HUDEP-2 (cell line): ENCODE data around the gene ITSN2.
"Not testable (repeated sequence)": the region's sequence is repeated elsewhere in the genome, so short reads cannot be mapped to it uniquely, and the experiment has no call there.

Source experiments
- DNase-seq, 76 experiments: peaks; one replicate each; lab custom pipeline; 2025; ENCODE audit not compliant: unreplicated experiment in 76 of 76; lab: John Stamatoyannopoulos, UW

ITSN2 gene

DNA sequence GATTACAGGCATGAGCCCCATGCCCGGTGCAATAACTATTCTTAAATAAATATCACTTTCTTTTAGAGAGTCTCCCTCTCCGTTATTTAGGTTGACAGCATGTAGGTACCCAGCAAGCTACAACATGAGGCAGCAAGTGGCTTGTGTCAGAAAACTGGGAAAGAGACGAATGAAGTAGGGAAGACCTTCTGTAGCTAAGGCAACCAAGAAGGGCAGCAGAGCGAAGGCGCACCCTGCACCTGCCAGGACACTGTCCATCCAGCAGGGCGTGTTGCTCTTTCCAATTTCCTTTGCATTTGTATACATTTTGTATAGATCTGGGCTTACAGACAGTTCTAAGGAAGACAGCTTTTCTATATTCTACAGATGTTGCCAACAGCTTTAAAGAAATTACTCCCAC is 137.4 kb downstream of the ITSN2 start:
- no peak for DNase-seq

DNA sequence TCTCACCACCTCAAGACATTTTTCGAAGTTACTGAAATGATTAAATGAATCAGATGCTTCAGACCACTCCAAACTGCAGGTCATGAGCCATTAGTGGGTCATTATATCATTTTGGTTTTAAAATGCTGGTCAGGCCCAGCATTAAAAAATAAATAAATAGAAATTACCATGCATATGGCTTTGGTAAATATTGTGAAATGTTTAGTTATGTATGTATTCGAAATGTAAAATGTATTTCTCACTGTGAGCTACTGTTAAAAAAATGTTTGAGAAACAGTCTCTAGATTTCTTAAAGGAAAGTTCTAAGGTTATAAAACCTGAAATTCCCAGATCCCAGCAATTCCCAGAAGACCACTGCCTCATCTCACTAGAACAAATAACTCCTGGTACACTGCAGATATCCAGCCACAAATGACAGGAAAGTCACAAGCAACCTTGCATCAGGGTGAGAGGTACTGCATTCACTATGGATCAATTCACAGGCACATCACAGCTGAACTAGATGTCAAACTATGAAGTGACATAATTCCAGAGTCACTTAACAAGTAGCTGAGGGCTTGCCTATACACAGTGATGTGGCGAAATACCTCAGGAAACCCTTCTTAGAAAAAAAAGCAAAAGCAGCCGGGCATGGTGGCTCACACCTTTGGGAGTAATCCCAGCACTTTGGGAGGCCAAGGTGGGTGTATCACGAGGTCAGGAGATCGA is 138.8 kb downstream of the ITSN2 start:
- DNase-seq: no peak

DNA sequence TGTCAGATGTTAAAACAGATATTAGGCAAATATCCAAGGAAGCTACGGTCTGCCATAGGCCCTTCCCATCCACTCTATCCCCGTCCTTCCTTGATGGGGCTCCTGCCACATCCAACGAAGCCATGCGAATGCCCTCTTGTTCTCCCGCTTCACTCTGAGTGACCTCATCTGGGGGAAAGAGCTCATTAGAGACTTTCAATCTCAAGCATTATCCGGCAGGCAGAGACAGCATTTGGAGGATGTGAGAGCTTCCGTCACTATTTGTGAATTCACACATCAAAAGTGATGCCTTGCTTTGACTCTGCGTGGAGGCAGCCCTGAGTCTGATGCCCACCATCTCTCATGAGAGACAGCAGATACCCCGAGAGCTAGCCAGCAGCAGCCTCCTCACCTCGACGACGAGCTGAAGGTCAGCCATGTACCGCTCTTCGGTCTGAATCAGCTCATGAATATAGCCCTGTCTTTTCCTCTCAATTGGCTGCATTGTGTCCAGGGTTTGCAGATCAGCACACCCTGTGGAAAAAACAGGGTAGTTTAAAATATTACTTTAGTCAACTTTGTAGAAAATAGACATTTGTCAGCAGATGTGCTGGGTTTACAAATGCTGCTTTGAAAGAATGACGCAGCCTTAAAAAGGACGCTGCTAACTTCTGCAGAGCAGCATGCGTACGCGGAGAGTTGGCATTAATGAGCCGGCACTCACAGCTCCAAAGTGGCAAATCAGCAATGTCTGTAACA is 139.6 kb downstream of the ITSN2 start:
- DNase-seq: no peak

DNA sequence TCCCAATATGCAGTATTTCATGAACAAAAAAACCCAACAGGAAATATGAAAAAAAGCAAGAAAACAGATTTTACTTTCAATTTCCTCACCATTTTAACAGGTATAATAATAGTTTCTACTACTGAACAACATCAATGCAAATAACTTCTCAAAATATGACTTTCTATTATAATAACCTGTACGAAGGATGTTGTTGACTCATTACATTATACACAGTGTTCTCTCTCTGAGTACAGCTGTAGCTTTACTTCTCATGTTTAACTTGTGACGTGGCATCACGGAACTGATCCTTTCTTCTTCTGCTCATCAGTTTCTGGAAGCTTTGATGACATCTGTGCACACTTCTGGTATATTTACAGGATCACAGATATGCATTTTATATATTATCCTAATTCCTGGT is 145.5 kb downstream of the ITSN2 start:
- no peak for DNase-seq

DNA sequence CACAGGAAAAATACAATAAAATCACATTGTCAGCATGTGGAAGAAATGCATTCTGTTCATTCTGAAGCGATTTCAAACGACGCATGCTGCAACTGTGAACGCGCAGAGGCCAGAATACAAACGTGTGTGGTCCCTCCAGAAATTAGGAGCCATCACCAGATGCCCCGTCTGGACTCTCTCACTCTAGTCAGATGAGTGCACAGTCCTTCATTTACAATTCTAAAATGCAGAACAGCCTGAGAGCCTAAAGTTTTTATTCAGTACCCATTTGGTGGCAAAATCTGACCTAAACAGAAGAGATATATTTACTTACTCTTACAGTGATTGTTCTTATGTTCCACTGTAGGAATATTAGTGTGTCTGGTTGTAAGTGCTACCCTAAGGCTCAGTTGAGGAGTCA is 148.9 kb downstream of the ITSN2 start:
- no peak for DNase-seq

DNA sequence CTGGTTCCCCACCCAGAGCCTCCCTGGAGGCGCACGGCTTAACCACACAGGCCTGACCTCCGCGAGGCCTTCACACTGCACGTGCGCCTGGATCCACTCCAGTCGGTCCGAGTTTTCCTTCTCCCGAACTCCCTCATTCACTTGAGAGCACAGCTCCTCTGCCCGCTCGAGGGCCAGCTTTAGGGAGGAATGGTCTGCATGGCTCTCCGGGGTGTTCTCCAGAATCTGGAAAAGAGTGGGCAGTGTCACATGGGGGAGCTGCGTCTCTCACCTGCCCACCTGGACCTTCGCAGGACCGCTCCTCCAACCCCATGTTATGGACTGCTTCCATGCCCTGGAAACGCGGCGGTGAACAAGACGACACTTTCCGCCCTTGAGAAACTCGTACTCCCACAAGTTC is 149.6 kb downstream of the ITSN2 start:
- DNase-seq: no peak

DNA sequence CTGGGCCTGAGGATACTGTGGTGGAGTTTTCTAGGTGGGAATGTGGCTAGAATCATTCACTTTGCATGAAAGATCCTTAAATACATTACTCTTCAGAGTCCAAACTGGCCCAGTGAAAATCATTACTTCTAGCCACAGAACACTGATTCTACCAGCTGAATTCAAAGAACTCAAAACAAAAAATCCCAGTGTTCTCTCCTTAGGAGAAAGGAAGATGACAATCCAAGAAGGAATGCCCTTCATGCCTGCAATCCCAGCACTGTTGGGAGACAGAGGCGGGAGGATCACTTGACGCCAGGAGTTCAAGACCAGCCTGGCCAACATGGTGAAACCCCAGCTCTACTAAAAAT is 150.3 kb downstream of the ITSN2 start:
- DNase-seq: no peak

DNA sequence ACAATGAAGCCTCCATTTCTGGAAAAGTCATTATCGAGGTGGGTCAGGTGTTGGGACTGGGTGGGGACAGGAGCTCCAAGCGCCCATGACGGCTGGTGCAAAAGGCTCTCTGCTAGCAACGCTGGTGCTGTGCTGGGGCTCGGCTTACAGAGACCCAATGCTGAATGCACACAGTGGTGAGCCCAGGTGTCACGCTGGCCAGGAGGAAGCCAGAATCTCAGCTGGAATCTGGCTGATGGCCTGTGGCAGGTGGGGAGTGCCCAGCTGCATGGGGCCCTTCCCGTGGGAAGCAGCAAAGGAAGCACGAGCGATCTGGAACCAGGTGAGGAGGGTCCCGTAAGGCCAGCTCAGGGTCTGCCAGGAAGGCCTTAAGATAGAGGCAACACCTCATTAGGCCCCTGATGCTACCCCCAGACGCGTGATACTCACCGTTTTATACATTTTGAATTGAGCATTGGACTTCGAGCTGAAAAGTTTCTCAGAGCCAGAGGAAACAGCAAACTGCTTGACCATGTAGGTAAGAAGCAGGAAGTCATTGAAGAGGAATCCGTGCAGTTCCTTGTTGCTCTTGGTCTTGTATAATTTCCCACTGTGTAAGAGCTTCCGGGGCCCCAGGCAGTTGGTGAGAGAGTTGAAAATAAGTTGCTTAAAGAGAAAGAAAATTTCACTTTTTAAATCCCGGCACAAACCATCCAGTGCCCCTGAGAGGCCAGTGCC is 150.8 kb downstream of the ITSN2 start:
- DNase-seq: no peak

DNA sequence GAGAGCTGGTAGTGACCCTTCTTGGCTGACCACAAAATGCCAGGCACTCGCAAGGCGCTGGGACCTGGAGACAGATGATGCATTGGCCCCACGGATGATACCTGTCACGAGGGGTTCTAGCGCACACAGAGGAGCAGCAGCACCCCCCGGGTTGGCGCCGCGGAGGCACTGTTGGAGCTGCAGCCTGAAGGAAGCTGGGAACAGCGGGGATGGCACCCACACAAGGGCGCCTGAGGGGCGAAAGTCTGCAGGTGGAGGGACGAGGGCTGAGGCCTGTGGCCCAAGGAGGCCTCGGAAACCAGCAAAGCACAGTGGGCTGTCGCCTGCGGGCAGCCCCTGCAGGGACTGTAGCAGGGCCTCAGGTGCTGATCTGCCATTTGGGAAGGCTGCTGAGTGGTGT is 151.8 kb downstream of the ITSN2 start:
- DNase-seq: no peak

DNA sequence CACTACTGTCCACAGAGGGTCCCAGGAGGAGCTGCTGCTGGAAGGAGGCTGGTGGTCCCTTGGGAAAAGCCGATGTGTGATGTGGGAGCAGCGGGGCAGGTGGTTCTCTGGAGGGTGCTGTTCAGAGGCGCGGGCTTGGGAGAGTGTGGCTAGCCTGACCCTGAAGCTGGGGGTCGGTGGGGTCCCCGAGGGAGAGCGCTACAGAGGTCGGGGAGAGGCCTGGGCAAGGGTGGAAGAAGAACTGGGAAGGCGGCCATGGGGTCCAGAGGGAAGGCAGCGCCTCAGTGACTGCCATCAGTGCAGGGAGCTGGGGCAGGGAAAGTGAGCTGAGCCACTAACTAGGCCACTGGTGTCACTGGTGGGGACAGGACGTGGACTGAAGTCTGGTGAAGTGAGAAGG is 153.0 kb downstream of the ITSN2 start:
- no peak for DNase-seq

DNA sequence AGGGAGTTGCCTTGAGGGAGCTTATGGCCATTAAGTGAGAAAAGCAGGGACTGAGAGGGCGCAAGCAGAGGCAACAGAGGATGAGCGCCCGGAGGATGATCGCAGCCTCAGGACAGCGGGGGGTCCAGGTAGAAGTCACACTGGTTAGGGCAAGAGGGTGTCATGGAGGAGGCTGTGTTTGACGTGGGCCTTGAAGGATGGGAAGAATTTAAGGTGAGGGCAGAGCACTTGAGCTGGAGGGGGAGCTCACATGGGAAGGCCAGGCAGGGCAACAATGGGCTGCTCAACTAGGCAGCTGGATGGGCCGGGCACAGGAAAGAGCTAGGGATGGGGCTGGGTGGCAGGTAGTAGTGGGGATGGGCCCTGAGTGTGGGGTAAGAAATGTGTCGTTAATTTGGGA is 153.6 kb downstream of the ITSN2 start:
- no peak for DNase-seq

DNA sequence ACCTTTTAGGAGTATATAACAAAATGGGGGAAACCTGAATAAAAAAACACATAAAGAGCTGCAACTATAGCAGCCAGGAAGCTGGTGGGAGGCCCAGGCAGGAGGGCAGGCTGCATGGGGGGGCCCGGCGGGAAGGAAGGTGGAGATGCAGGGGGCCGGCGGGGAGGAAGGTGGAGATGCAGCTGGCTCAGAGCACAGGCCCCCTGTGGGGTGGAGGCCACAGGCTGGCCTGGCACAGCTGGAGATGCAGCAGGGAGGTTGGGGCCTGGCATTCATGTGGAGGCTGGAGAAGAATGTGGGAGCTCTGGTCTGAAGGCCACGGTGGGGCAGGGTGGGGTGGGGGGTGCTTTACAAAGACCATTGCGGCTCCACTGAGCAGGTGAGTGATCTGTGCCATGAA is 154.1 kb downstream of the ITSN2 start:
- no peak for DNase-seq

DNA sequence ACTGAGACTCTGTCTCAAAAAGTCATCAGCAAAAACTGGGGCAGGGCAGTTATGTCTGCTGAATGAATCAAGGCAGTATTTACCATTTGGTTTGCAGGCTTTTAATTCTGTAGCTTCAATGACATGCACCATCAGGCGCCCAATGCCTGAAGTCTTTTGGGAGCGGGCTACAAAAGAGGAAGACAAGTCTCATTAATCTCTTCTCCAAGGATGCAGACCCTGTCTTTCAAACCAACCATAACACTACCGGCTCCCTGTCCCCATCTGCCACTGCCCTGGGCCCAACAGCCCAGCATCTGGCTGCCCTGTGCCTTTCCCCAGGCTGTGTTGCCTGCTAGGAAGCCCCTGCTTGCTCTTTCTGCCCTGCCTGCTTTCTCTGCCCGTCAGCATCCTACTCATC is 155.2 kb downstream of the ITSN2 start:
- no peak for DNase-seq

DNA sequence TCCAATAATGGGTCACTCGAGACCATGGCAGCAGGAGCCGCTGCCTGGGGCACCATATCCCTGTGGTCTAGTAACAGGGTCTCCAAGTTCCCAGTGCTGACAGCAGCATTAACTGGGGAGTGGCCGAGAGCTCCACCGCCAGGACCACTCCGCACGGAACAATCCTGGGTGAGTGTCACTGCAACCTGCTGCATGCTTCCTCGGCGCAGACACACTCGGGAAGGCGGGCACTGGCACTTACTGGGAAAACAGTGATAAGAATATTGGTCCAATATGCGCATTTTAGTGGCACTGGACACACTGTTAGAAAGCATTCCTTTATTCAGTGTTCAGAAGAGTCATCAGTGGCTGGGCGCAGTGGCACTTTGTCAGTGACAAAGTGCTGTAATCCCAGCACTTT is 155.8 kb downstream of the ITSN2 start:
- no peak for DNase-seq

DNA sequence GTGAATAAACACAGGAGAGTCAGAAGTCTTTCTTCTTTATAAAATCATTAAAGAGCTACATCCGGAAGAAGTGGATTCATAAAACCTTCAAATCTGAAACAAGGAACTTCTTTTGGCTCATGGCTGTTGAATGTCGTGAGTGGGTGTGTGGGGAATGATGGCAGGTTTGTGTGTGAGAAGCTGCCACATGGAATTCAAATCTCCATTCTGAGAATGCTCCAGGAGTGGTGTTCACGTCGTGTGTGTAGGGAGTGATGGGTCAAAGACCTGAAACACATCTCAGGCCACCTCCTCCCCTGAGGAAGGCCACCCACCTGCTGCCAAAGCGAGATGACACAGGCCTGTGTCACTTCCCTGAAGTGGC is 156.6 kb downstream of the ITSN2 start:
- DNase-seq: no peak

DNA sequence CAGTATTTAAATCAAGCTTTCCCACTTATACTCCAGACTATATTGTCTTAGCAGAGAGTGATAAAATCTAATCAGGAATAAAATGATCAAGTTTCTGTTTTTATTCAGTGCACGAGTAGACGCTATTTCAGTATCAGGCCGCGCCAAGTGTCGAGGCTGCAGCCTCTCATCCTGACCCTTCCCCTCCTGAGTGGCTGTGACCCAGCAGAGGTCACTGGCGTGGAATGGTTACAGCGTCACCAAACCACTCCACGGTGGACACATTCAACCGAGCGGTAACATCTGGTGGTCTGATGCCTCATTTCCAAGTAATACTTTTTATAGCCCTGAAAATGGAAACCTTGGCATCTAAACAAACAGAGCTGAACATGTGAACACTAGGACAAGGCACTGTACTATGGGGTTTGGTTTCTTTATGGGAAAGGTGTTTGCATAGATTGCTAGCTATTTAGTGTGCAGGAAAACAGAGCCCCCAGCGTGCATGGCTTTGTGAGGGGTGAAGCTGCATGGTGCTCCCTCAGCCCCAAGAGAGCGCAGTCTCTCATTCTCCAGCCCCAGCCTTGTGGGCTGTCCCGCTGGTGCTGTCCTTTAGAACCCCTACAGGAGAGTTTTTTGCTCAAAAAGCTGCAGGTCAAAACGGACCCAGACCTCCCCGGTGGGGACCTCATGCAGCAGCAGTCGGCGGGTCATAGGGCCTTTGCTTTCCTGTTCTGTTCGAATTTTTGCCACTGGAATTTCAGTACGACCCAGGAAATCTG is 157.1 kb downstream of the ITSN2 start:
- DNase-seq: no peak

DNA sequence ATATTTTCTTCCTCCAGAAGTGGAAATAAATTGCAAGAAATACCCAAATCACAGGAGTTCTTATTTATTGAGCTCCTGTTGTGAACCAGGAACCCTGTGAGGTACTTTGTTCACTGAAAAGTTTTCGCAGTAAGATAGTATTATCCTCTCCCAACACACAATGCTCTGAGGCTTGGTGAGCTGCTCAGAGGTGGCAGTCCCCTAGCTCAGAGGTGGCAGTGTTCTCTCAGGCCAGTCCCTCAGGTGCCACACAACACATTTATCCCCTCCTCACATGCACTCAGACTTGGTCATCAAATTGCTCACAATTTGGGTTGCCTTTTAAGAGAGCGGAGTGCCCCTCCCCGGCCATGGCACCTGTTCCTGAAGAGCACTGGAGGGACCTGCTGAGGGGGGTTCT is 159.5 kb downstream of the ITSN2 start:
- DNase-seq: no peak

DNA sequence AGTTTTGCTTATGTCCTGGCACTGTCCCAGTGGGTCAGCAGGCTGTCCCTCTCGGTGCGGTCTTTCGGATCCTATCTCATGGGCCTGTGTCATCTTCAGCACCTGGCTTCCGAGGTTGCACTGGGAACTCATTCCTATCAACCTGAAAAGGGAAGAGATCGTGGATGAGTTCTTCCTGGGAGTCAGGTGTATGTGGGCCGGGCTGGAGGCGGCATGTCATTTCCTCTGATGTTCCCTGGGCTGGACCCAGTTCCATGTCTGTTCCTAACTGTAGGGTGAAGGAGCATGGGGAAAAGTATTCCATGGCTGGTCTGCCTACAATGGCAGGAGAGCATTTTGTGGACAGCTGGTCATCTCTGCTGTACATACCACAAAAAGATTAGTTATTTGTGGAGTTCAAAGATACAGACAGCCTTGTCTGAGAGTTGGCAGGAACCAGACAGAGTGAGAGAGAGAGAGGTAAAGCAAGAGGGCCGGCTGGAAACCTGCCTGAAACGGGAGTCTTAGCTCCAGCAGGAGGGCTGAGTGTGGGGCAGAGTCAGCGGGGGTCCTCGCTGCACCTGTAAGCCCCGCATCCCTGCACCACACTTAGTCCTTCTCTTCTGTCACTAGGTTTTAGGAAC is 160.3 kb downstream of the ITSN2 start:
- no peak for DNase-seq

DNA sequence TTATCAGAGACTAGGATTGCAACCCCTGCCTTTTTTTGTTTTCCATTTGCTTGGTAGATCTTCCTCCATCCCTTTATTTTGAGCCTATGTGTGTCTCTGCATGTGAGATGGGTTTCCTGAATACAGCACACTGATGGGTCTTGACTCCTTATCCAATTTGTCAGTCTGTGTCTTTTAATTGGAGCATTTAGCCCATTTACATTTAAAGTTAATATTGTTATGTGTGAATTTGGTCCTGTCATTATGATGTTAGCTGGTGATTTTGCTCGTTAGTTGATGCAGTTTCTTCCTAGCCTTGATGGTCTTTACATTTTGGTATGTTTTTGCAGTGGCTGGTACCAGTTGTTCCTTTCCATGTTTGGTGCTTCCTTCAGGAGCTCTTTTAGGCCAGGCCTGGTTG is 163.1 kb downstream of the ITSN2 start:
- DNase-seq: not testable (repeated sequence)

DNA sequence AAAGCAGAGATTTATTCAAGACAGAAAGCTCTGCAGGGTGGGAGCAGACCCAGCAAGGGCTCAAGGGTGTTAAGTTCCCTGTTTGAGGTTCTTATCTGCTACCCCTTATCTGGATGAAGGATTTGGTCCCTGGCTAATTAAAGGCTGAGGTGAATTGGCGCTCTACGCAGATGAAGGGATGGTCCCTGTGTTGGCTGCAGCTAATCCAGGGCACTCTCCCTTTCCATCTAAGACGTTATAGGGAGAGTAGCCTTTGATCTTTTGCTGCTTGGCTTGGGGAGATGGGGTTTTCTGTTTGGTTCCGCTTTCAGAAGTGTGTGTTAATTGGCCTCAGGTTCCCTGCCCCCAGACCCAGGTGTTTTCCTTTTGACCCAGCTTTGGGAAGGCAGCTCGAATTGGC is 168.5 kb downstream of the ITSN2 start:
- no peak for DNase-seq

DNA sequence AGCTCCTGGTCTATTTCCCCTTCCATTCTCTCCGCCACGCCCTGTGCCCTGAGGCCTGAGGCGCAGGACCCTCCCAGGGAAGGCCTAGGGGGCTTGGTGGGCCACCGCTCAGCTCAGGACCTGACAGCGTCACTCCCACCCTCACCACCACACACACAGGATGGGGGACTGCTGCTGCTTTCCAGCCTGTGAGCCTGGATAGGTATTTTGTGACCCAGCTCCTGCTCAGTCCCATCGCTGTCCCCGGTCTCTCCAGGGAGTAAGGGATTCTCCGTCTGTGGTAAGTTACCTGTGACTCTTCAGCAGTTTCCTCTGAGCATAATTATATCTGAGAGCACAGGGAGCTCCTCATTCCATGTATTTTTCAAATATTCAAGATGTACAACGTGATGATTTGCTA is 169.2 kb downstream of the ITSN2 start:
- DNase-seq: no peak
